Fibroblast of lung (primary cell): ENCODE results near the gene PZP. TPM values are rescaled to one million over a fixed set of nuclear protein-coding genes. Genes with fewer than 3 reads are reported as not detected.

Experiments
- DNase-seq, 2 donors: peaks; one replicate each; pipeline versions ENCODE4 v3.0.0 to v3.0.0-alpha.2; 2010; ENCODE audit warnings: low read depth in 2 of 2
- H2AFZ ChIP-seq: 2 replicates; pipeline ENCODE4 v1.5.1; 2012; ENCODE audit warnings: low read length, control low read depth, inconsistent platforms
- H3K27ac ChIP-seq: 2 replicates; pipeline ENCODE4 v1.5.1; 2011; ENCODE audit warnings: low read length, control low read depth; ENCODE audit not compliant: insufficient read depth
- H3K27me3 ChIP-seq: 2 replicates; pipeline ENCODE4 v1.5.1; 2011; ENCODE audit warnings: mild to moderate bottlenecking, low read length; ENCODE audit not compliant: control insufficient read depth, insufficient read depth
- H3K36me3 ChIP-seq: 2 replicates; pipeline ENCODE4 v1.5.1; 2011; ENCODE audit warnings: low read length; ENCODE audit not compliant: control insufficient read depth, insufficient read depth
- H3K4me1 ChIP-seq: 2 replicates; pipeline ENCODE4 v1.5.1; 2011; ENCODE audit warnings: low read length; ENCODE audit not compliant: control insufficient read depth, insufficient read depth; ENCODE audit errors: extremely low read depth
- H3K4me2 ChIP-seq: 2 replicates; pipeline ENCODE4 v1.5.1; 2011; ENCODE audit warnings: low read length, control low read depth; ENCODE audit not compliant: insufficient read depth; ENCODE audit errors: extremely low read depth
- H3K4me3 ChIP-seq, 4 experiments: fragments of 200-600 bp in 1 of 4; sonication (generic) in 1 of 4; replicated peaks in 1 of 4; 2 replicates each; pipeline ENCODE4 v1.5.1; 2011 to 2016; ENCODE audit warnings: low read length in 4 of 4, low read depth in 3 of 4, mild to moderate bottlenecking in 3 of 4, control low read depth in 2 of 4, inconsistent platforms in 1 of 4, mixed read lengths in 1 of 4; ENCODE audit not compliant: insufficient read depth in 1 of 4; ENCODE audit errors: control extremely low read depth in 1 of 4
- H3K79me2 ChIP-seq: 2 replicates; pipeline ENCODE4 v1.5.1; 2012; ENCODE audit warnings: mild to moderate bottlenecking, low read length, inconsistent platforms; ENCODE audit not compliant: control insufficient read depth, insufficient read depth
- H3K9ac ChIP-seq: 2 replicates; pipeline ENCODE4 v1.5.1; 2011; ENCODE audit warnings: mild to moderate bottlenecking, low read length, control low read depth; ENCODE audit not compliant: insufficient read depth
- H3K9me3 ChIP-seq: 2 replicates; pipeline ENCODE4 v1.5.1; 2012; ENCODE audit warnings: low read depth, low read length; ENCODE audit not compliant: control insufficient read depth, insufficient read depth
- H4K20me1 ChIP-seq: 2 replicates; pipeline ENCODE4 v1.5.1; 2011; ENCODE audit warnings: low read length; ENCODE audit not compliant: control insufficient read depth, insufficient read depth; ENCODE audit errors: extremely low read depth
- EZH2 ChIP-seq: IDR thresholded peaks from 2 replicates; pipeline ENCODE4 v1.5.1; 2012; ENCODE audit warnings: low read length, control low read depth, mild to moderate bottlenecking; ENCODE audit errors: missing control alignments
- polyA plus RNA-seq, 2 donors: library from polyadenylated mRNA; depleted of rRNA in 1 of 2; stranded (reverse) in 1 of 2; unstranded in 1 of 2; fragments of >200 nt; gene quantifications; 2 replicates each; pipeline ENCODE4 v1.2.1, GENCODE V29; 2011 to 2012; ENCODE audit warnings: missing spikeins in 1 of 2
- total RNA-seq: library from RNA; depleted of rRNA; stranded (reverse); fragments of >200 nt; gene quantifications from 2 replicates; pipeline ENCODE4 v1.2.1, GENCODE V29; 2014
- TF ChIP-seq, protein P1 (sequence below), 2 donors: IDR thresholded peaks in 1 of 2; conservative IDR thresholded peaks in 1 of 2; 1 replicate in 1 of 2; 2 replicates in 1 of 2; pipeline ENCODE4 v1.5.1; 2011 to 2012; ENCODE audit warnings: low read length in 2 of 2, control low read depth in 1 of 2, inconsistent platforms in 1 of 2, low read depth in 1 of 2, mild to moderate bottlenecking in 1 of 2

Gene PZP
- total and polyA plus RNA-seq, 2 donors (not counting 1 experiment from before 2014, with no cell fraction given) = not detected

DNA sequence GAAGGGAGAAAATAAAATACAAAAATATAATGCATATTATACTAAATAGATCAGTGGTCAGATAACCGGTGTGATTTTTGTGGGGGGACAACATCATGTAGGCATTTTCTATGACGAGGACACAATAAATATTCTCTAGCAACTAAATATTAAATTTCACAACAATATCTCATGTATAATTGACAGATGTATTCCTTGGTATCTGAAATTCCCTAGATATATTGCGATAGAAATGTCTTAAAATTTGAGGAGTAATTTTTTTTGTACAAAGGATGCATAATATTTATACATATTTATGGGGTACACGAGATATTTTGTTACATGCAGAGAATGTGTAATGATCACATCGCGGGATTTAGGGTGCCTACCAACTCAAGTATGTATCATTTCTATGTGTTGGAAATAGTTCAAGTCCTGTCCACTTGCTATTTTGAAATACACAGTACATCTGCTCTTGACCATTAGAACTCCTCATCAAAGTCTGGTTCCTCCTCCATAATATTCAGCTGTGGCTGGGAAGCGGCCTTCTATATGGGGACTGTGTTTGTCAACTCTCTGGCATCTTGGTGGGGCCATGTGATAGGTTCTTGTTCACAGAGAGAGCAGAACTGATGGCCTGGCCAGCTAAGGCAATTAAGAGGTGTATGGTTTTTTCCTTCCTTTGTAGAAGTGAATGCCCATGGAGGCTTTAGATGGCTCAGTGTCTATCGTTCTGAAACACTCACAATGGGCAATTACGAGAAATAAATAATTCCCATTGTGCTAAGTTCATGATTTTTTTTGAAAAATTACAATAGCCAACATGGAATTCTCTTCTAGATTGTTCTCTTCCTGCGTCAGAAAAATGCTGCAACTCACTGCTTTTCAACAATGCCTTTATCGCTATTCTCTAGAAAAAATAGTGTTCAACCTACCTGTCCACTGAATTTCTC, 101.3 kb downstream of the PZP start:
- Histone ChIP-seq H3K9ac (no peak overlapping the region), H3K4me2 (no peak overlapping the region), H3K4me3 (no peak overlapping the region), H2AFZ (no peak overlapping the region), H3K9me3 (no peaks in the 10 kb centered on the region), H4K20me1 (no peaks in the 10 kb centered on the region), H3K27ac (no peak overlapping the region), H3K4me1 (no peaks in the 10 kb centered on the region), H3K36me3 (no peaks in the 10 kb centered on the region), H3K79me2 (no peaks in the 10 kb centered on the region), H3K27me3 (no peaks in the 10 kb centered on the region)
- DNase-seq = no peak
- TF ChIP-seq, protein P1, sequence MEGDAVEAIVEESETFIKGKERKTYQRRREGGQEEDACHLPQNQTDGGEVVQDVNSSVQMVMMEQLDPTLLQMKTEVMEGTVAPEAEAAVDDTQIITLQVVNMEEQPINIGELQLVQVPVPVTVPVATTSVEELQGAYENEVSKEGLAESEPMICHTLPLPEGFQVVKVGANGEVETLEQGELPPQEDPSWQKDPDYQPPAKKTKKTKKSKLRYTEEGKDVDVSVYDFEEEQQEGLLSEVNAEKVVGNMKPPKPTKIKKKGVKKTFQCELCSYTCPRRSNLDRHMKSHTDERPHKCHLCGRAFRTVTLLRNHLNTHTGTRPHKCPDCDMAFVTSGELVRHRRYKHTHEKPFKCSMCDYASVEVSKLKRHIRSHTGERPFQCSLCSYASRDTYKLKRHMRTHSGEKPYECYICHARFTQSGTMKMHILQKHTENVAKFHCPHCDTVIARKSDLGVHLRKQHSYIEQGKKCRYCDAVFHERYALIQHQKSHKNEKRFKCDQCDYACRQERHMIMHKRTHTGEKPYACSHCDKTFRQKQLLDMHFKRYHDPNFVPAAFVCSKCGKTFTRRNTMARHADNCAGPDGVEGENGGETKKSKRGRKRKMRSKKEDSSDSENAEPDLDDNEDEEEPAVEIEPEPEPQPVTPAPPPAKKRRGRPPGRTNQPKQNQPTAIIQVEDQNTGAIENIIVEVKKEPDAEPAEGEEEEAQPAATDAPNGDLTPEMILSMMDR (conservative IDR thresholded peaks at IDR 0.05 in 1 of 2, IDR thresholded peaks at IDR 0.05 in 1 of 2; ENCODE audit: low read depth in 1 of 2, low read length in 2 of 2) = no peak
- no peak for TF ChIP-seq EZH2

DNA sequence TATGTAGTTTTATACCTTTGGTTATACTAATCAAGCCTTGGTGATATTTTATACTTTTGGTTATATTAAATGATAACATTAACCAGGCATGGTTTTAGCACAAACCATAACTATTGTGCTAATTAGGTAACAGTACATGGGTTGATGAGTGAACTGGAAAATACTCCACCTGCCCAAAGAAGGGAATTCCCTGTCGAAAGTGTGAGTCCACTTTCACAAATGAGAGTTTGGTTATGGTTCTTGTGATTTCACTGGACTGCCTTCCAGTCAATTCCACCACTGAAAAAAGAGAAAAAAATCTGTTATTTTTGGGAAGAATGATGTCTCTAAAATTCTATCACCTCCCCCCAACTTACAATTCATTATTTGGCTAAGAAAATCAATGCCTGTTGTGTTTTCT, 102.1 kb downstream of the PZP start:
- Histone ChIP-seq H3K9ac (no peak overlapping the region), H3K4me3 (no peak overlapping the region), H4K20me1 (no peaks in the 10 kb centered on the region), H3K36me3 (no peaks in the 10 kb centered on the region), H3K4me1 (no peaks in the 10 kb centered on the region), H3K9me3 (no peaks in the 10 kb centered on the region), H3K79me2 (no peaks in the 10 kb centered on the region), H3K4me2 (no peak overlapping the region), H2AFZ (no peak overlapping the region), H3K27ac (no peak overlapping the region), H3K27me3 (no peaks in the 10 kb centered on the region)
- DNase-seq = no peak
- TF ChIP-seq, protein P1 (conservative IDR thresholded peaks at IDR 0.05 in 1 of 2, IDR thresholded peaks at IDR 0.05 in 1 of 2; ENCODE audit: low read depth in 1 of 2, low read length in 2 of 2) = no peak
- TF ChIP-seq EZH2 = no peak

DNA sequence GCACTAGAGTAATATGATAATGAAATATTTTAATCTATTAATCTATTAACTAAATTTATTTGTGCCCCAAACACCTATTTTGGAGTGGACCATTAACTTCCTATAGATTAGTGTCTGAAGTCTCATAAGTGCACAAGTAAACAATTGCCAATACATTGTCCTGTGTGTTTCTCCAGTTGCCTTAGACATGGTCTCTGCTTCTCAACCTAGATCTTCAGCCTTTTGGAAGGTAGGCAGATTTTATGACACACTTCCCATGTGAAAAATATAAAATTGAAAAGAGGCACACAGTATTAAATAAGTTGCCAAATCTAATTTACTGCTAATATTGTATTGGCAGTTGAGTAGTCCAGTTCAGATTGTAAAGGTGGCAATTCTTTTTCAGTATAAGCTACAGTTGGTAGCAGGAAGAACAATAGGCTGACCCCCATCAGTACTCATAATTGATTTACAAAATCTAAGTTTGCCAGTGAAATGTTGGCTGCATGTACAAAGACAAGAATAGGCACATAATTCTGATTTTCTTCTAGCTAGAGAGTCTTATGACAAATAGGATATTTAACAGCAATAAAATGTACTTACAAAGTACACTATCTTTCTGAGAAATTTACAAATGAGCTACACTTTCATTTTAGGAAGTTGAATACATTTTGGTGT, 103.3 kb downstream of the PZP start:
- no peak overlapping the region for H3K9ac ChIP-seq
- H3K4me2 ChIP-seq = no peak overlapping the region
- H3K4me3 ChIP-seq = no peak overlapping the region
- no peak for DNase-seq
- no peaks in the 10 kb centered on the region for H3K9me3 ChIP-seq
- H4K20me1 ChIP-seq = no peaks in the 10 kb centered on the region
- H3K79me2 ChIP-seq = no peaks in the 10 kb centered on the region
- H3K36me3 ChIP-seq = no peaks in the 10 kb centered on the region
- no peaks in the 10 kb centered on the region for H3K27me3 ChIP-seq
- no peak overlapping the region for H3K27ac ChIP-seq
- H2AFZ ChIP-seq = no peak overlapping the region
- H3K4me1 ChIP-seq = no peaks in the 10 kb centered on the region
- TF ChIP-seq EZH2 = no peak
- TF ChIP-seq, protein P1 (conservative IDR thresholded peaks at IDR 0.05 in 1 of 2, IDR thresholded peaks at IDR 0.05 in 1 of 2; ENCODE audit: low read depth in 1 of 2, low read length in 2 of 2) = no peak
